Middle frontal gyrus (tissue), 1 donor: ENCODE data around the gene ACTL6B.

Experiments
- DNase-seq: peaks from one replicate; pipeline ENCODE4 v3.0.0-alpha.2; 2015; ENCODE audit warnings: low spot score; ENCODE audit errors: extremely low spot score

Gene ACTL6B

GRCh38 chr7:100683659-100684533 lies 27.6 kb upstream of the ACTL6B start:
- no peak for DNase-seq

DNA sequence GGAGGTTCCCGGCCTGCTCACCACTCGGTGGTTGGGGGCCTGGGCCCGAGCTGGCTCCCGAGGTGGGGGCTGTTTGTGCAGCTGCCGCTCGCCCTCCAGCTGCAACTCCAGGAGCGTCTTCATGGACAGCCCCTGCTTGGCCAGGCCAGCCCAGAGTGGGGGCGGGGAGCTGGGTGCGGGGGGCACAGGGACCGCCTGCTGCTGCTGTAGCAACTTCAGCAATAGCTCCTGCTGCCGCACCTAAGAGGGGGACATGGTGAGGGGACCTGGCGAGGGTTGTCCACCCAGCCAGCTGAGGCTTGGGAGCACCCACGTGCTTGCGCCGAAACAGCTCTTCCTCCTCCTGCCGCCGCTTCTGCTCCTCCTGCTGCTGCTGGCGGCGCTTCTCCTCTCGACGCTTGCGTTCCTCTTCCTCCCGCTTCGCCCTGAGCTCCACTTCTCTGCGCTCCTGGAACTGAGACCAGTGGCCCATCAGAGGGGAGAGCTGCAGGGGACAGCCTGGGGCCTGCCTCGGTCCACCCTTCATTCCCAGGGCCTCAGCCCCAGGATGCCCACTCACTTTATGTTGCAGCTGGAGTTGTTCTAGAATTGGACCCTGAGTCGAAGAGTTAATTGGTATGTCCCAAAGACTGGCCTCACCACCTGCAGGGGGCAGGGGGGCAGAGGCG lies 26.9 kb upstream of the ACTL6B start:
- no peak for DNase-seq

GRCh38 chr7:100682228-100682741 lies 26.0 kb upstream of the ACTL6B start:
- DNase-seq = no peak

- DNase-seq = no peak
Measured at GRCh38 chr7:100681491-100682227, 25.4 kb upstream of the ACTL6B start.

DNA sequence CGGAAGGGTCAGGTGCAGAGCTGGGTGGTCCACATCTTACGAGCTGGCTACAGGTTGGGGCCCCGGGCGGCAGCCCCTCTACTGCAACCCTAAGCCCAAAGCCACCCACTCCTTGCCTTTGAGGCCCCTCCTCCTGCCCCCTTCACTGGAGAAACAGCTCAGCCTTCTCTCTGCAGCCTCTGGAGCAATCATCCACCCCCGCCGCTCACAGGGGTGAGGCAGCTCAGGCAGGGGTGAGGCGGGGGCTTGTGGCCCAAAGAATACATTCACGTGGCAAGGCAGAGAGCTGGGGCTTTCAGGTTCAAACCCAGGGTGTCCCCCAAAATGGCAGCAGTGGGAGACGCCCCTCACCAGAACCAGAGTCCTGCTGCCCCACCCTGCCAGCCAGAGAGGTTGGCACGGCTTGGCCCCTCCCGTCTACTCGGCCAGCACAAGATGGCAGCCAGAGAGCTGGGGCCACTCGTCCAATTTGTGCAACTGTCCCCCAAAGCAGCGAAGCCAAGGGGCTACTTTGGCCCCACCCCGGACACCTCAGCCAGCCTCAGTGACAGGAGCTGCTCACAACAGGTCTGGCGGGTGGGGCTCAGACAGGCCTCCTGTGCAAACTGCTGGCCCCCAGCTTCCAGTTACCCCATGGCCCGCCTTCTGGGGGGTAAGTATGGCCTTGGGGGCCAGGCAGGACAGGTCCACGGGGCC lies 24.5 kb upstream of the ACTL6B start:
- DNase-seq = no peak

- no peak for DNase-seq
Measured at GRCh38 chr7:100679927-100680575, 23.8 kb upstream of the ACTL6B start.

DNA sequence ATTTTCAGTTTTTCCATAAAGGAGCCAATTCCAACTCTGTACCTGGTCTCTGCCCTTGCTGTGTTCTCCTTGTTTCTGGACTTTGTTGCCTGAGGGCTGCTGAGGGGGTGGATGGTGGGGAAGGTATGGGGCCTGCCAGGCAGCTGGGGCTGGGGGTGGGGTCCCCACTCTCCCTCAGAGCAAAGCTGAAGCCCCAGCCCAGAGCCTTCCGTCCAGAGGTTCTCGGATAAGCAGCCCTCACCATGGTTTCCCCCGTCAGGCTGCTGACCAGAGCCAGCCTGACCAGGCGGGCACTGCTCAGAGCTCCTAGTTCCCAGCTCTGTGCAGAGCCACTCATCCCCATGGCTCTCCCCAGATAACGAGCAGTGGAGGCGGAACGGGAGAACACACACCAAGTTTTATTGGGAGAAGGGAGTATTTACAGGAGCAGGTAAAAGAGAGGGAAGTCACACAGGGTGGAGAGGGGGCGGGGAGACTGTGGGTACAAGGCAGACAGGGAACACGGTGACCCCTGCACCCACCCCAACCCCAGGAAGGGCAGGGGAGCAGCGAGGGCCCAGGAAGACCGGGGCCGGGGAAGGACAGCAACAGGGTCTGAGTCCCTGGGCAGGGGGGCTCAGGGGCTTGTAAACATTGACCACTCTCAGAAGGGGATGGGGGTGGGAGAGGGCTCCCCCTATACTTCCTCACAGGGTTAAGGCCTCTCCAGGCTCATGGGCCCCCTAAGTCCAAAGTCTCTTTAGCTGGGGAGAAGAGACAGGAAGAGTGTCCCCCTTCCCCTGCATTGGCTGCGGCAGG lies 23.1 kb upstream of the ACTL6B start:
- no peak for DNase-seq

GRCh38 chr7:100678291-100678984 lies 22.2 kb upstream of the ACTL6B start:
- no peak for DNase-seq

- DNase-seq = no peak
Measured at GRCh38 chr7:100677308-100678267, 21.3 kb upstream of the ACTL6B start.

- no peak for DNase-seq
Measured at GRCh38 chr7:100676501-100677306, 20.5 kb upstream of the ACTL6B start.

GRCh38 chr7:100675581-100676350 lies 19.5 kb upstream of the ACTL6B start:
- DNase-seq = peak; percentile 55

DNA sequence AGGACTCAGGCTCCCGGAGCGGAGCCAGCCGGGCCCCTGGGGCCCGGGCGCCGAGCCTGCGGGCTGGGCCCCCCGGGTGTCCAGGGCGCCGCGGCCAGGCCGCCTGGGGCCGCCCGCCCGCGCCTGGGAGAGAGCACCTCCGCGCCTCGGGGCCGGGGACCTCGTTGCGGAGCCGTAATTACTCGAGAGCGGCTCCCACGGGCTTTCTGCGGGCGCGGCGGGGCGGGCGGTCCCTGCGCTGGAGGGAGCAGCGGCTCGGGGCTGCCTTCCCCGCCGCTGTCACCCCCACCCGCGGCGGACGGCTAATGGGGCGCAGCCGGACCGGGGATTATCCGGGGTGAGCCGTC lies 18.8 kb upstream of the ACTL6B start:
- no peak for DNase-seq

DNA sequence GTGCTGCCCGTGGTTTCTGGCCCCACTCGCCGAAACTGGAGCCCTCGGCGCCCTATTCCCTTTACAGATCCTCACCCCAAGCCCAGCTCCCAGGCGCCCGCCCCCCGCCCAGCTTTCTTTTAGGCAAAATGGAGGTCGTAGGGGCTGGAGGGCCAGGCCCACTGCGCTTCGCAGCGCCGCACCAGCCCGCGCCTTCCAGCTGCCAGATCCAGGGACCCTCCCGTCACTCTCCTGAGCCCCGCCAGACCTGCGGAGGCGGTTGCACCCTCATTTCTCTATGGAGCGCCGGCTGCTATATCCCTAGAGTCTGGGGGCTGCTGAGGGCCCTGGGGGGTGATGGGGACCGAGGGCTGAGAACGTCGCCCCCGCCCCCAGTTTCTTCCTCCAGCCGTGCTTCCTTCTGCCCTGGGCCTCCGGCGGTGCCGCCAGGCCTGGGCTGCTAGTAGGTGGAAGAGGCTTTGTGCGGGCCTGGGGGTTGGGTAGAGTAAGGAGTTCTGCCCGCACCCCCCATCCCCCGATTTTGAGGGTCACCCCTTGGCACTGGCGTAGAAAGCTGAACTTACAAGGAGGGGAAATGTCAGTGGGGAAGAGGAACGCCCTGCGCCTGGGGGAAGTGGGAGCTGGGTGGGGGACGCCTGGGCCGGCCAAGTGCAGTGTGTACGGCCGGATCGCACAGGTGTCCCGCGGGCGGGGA lies 18.3 kb upstream of the ACTL6B start:
- no peak for DNase-seq

DNA sequence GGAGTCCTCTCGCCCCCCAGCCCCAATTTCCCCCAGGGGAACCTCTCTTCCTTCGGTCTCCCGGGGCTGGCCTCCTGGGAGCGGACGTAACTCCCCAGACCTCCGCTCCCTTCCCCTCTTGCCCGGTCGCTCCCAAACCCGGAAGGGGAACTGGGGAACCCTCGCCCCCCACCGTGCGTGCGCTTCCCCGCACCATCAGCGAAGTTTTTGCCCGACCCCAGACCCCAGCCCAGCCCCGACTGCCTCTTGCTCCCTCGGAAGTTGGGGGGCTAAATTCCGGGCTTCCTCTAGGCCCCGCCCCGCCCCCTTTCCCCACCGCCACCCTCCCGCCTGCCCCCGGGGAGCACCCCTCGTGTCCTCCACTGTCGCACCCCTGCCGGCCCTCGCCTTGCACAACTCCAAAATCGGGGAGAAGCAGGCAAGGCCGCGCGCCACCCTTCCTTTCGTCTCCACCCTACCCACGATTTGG lies 17.7 kb upstream of the ACTL6B start:
- DNase-seq = no peak

DNA sequence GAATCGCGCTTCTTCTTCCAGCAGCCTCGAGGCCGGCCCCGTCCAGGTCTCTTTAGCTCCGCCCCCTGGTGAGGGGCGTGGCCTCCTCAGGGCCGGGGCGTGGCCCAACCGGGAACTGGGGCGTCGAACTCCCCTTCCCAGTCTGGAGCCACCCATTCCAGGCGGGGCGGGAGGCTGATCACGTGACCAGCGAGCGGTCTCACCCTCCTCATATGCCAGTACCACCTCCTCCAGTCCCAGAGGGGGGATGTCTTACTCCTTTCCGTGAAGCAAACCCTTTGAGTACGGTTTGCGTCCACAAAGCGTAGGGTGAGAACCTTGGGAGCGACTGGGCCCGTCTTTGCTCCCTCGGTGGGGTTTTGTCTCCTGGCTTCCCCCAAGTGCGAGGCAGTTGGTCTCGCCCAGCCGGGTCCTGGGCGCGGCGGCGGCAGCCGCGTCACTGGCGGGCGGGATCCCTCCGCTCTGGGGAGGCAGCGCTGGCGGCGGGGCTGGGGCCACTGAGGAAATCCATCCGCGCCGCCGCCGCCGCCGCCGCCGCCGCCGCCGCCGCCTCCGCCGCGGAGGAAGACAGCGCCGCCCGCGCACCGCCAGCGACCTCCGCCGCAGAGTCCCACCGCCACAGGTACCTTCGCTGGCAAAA lies 17.2 kb upstream of the ACTL6B start, which contains the start of gene GNB2:
Gene GNB2, plus strand, starts transcription at position 439 of the 640 bp plus-strand sequence. CDS start 2,526 bp downstream, outside the sequence.
- peak; percentile 96 for DNase-seq
